ENCODE results near the gene EIF1B.
A peak's percentile ranks its signal among the peaks of the same experiment; 100 is the strongest.

Gene EIF1B

DNA sequence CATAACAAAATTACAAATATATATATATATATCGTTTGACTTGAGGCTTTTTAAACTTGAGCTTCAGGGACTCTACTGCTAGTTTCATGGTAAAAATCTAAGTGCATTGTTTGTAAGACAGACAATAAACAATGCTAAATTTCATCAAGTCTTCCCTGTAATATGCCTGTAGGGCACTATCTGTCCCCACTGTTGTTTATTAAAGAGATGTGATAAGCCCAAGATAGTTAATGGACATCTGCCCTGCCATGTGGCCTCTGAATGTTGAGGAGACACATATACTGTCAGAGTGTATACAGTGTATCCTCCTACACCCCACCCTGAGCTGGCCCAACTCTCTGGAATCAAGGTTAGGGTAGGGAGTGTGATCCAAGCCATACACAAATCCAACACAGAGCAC, 15.1 kb upstream of the EIF1B start:
- DNase-seq (ENCODE audit: low read depth), result no peak
- TF ChIP-seq, protein P1, sequence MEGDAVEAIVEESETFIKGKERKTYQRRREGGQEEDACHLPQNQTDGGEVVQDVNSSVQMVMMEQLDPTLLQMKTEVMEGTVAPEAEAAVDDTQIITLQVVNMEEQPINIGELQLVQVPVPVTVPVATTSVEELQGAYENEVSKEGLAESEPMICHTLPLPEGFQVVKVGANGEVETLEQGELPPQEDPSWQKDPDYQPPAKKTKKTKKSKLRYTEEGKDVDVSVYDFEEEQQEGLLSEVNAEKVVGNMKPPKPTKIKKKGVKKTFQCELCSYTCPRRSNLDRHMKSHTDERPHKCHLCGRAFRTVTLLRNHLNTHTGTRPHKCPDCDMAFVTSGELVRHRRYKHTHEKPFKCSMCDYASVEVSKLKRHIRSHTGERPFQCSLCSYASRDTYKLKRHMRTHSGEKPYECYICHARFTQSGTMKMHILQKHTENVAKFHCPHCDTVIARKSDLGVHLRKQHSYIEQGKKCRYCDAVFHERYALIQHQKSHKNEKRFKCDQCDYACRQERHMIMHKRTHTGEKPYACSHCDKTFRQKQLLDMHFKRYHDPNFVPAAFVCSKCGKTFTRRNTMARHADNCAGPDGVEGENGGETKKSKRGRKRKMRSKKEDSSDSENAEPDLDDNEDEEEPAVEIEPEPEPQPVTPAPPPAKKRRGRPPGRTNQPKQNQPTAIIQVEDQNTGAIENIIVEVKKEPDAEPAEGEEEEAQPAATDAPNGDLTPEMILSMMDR (IDR thresholded peaks at IDR 0.05; ENCODE audit: control insufficient read depth, insufficient read depth, low read depth, low read length, missing control alignments), result no peak
- H3K4me3 ChIP-seq (ENCODE audit: control insufficient read depth, low read depth, low read length), result no peak overlapping the region

DNA sequence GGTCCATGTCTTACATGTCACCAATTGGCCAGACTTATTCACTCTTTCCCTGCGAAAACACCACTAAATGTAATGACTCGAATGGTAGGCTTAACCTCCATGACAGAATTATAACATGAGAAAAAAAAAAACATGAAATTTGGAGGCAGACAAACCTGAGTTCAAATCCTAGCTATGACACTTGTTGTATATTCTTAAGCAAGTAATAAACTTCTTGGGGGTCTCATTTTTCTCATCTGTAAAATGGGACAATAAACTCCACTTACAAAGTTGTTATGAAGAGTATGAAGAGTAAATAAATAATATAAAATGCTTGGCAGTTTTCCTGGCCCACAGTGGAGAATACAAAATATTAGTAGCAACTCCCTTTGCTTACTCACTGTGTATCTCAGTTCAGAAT, 11.4 kb upstream of the EIF1B start:
- DNase-seq (ENCODE audit: low read depth), result no peak
- H3K4me3 ChIP-seq (ENCODE audit: control insufficient read depth, low read depth, low read length), result no peak overlapping the region
- TF ChIP-seq, protein P1 (IDR thresholded peaks at IDR 0.05; ENCODE audit: control insufficient read depth, insufficient read depth, low read depth, low read length, missing control alignments), result no peak

DNA sequence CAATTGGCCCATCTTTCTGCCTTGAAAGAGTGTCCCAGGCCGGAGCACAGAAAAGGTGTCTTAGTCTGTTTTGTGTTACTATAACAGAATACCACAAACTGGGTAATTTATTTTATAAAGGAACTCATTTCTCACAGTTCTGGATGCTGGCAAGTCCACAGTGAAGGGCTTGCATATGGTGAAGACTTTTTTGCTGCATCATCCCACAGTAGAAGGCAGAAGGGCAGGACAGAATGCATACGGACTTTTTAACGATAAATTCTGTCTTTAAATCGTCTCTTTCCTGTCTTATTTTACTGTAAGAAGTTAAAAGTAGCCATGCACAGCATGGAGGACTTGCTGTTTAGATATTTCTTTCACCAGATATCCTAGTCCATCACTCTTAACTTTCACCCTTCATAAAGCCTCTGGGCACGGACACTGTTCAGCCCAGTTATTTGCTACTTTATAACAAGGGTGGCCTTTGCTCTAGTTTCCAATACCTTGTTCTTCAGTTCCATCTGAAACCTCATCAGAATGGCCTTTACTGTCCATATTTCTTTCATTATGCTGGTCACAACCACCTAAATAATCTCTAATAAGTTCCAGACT, 10.3 kb upstream of the EIF1B start:
- TF ChIP-seq, protein P1 (IDR thresholded peaks at IDR 0.05; ENCODE audit: control insufficient read depth, insufficient read depth, low read depth, low read length, missing control alignments), result no peak
- no peak overlapping the region for H3K4me3 ChIP-seq (ENCODE audit: control insufficient read depth, low read depth, low read length)
- no peak for DNase-seq (ENCODE audit: low read depth)

DNA sequence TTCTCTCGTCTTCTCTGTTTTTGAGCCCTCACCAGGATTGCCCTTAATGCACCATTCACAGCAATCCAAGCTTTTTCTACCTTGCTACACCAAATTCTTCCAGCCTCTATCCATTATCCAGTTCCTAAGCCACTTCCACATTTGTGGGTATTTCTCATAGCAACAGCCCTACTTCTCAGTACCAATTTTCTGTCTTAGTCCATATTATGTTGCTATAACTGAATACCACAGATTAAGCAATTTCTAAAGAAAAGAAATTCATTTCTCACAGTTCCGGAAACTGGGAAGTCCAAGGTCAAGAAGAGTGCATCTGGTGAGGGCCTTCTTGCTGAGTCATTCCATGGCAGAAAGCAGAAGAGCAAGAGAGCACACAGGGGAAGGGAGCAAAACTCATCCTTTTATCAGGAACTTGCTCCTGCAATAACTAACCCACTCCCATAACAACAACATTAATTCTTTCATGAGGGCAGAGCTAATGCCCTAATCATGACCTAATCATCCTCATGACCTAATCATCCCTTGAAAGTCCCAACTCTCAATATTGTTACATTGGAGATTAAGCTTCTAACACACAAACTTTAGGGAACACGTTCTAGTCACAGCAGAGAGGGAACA, 9.7 kb upstream of the EIF1B start:
- peak; percentile 66 for DNase-seq (ENCODE audit: low read depth)
- TF ChIP-seq, protein P1 (IDR thresholded peaks at IDR 0.05; ENCODE audit: control insufficient read depth, insufficient read depth, low read depth, low read length, missing control alignments), result no peak
- no peak overlapping the region for H3K4me3 ChIP-seq (ENCODE audit: control insufficient read depth, low read depth, low read length)

DNA sequence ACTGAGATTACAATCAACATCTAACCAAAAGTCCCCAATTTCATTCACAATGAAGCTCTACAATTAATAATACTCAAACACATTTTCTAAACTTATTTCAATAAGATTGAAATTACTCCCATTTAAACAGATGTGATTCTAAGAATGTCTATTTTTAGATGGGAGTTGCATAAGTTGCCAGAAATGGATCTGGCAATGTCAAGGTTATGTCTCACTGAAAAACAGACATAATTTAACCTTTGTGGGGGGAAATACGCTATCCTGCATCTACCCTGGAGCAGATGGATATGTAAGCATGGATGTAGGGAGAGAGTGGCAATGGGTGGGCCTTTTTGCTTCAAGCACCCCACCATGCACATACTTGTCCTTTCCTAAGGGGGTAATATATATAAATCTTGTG, 6.7 kb upstream of the EIF1B start:
- H3K4me3 ChIP-seq (ENCODE audit: control insufficient read depth, low read depth, low read length), result no peak overlapping the region
- DNase-seq (ENCODE audit: low read depth), result no peak
- TF ChIP-seq, protein P1 (IDR thresholded peaks at IDR 0.05; ENCODE audit: control insufficient read depth, insufficient read depth, low read depth, low read length, missing control alignments), result no peak

DNA sequence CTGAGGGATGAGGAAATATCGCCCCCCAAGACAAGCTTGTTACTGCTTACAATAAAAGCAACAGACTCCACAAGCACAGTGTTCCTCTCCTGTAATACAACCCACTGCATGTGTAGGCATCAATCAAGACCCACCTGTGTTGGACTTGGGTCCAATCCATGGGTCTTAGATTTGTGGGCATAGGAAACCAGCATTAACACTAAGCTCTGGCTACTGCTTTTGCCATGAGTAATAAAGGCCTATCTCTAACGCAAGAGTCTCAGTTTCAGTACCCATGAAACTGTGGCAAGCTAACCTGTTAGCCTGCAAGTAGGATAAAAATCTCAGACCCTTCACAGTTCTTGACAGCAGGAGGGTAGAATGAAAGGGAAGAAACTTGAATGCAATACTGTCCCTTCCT, 5.2 kb upstream of the EIF1B start:
- no peak for DNase-seq (ENCODE audit: low read depth)
- H3K4me3 ChIP-seq (ENCODE audit: control insufficient read depth, low read depth, low read length), result no peak overlapping the region
- TF ChIP-seq, protein P1 (IDR thresholded peaks at IDR 0.05; ENCODE audit: control insufficient read depth, insufficient read depth, low read depth, low read length, missing control alignments), result no peak
